Epithelial cell of prostate (primary cell): Measurements from ENCODE around the gene KRT74.

ENCODE experiments used
- DNase-seq: peaks from one replicate; pipeline ENCODE4 v3.0.0-alpha.2; 2011; ENCODE audit warnings: low read depth, low spot score
- H3K27ac ChIP-seq: fragments of 450-650 bp; 2 replicates; pipeline ENCODE4 v1.5.1; 2017; ENCODE audit warnings: mild to moderate bottlenecking

Gene KRT74

GRCh38 chr12:52542157-52542556 is 31.5 kb downstream of the KRT74 start:
- no peak for DNase-seq
- no peak overlapping the region for H3K27ac ChIP-seq

GRCh38 chr12:52541709-52542108 is 31.9 kb downstream of the KRT74 start:
- H3K27ac ChIP-seq, result no peak overlapping the region
- no peak for DNase-seq

GRCh38 chr12:52540531-52540930 is 33.1 kb downstream of the KRT74 start:
- H3K27ac ChIP-seq, result no peak overlapping the region
- DNase-seq, result no peak

- no peak for DNase-seq
- no peak overlapping the region for H3K27ac ChIP-seq
Measured at GRCh38 chr12:52539821-52540173, 33.8 kb downstream of the KRT74 start.

- no peak for DNase-seq
- H3K27ac ChIP-seq, result no peak overlapping the region
Measured at GRCh38 chr12:52539083-52539820, 34.4 kb downstream of the KRT74 start.

- no peak overlapping the region for H3K27ac ChIP-seq
- DNase-seq, result no peak
Measured at GRCh38 chr12:52537101-52537500, 36.5 kb downstream of the KRT74 start.

- no peak overlapping the region for H3K27ac ChIP-seq
Measured at GRCh38 chr12:52535574-52535973, 38.1 kb downstream of the KRT74 start.

GRCh38 chr12:52534482-52534881 is 39.2 kb downstream of the KRT74 start:
- no peak for DNase-seq

More at GRCh38 chr12:52535574-52535973, 38.1 kb downstream of the KRT74 start:
- no peak for DNase-seq

GRCh38 chr12:52533686-52534470 is 39.8 kb downstream of the KRT74 start:
- no peak for DNase-seq
- no peak overlapping the region for H3K27ac ChIP-seq

More at GRCh38 chr12:52534482-52534881, 39.2 kb downstream of the KRT74 start:
- no peak overlapping the region for H3K27ac ChIP-seq

GRCh38 chr12:52532636-52533035 is 41.0 kb downstream of the KRT74 start:
- H3K27ac ChIP-seq, result no peak overlapping the region
- no peak for DNase-seq

- no peak for DNase-seq
- H3K27ac ChIP-seq, result no peak overlapping the region
Measured at GRCh38 chr12:52531566-52532300, 41.9 kb downstream of the KRT74 start.

GRCh38 chr12:52530905-52531304 is 42.7 kb downstream of the KRT74 start:
- no peak for DNase-seq
- no peak overlapping the region for H3K27ac ChIP-seq

- H3K27ac ChIP-seq, result no peak overlapping the region
- no peak for DNase-seq
Measured at GRCh38 chr12:52530366-52530765, 43.3 kb downstream of the KRT74 start.

GRCh38 chr12:52529846-52530245 is 43.8 kb downstream of the KRT74 start:
- no peak for DNase-seq
- H3K27ac ChIP-seq, result no peak overlapping the region

- DNase-seq, result no peak
- H3K27ac ChIP-seq, result no peak overlapping the region
Measured at GRCh38 chr12:52529417-52529816, 44.2 kb downstream of the KRT74 start.

- no peak overlapping the region for H3K27ac ChIP-seq
- no peak for DNase-seq
Measured at GRCh38 chr12:52528641-52529143, 45.0 kb downstream of the KRT74 start.

- DNase-seq, result no peak
- no peak overlapping the region for H3K27ac ChIP-seq
Measured at GRCh38 chr12:52527121-52527800, 46.4 kb downstream of the KRT74 start.

- no peak overlapping the region for H3K27ac ChIP-seq
- DNase-seq, result no peak
Measured at GRCh38 chr12:52526511-52526951, 47.1 kb downstream of the KRT74 start.

GRCh38 chr12:52525661-52526499 is 47.8 kb downstream of the KRT74 start:
- peak overlapping the region; percentile 97 for H3K27ac ChIP-seq
- no peak for DNase-seq
